T-helper 2 cell treated with Interferon-gamma antibody and Interleukin-4, amounts not matched to agents 5 μg/mL and 100 μg/mL, for 36 hours (primary cell): Measurements from ENCODE around the gene ELL2.

Experiments used
- DNase-seq: peaks from one replicate; pipeline ENCODE4 v3.0.0; 2021; ENCODE audit warnings: low spot score
- H3K27ac Mint-ChIP-seq: one replicate; pipeline ENCODE4 v1.8.0; 2021; ENCODE audit warnings: mild to moderate bottlenecking, mixed read lengths
- H3K27me3 Mint-ChIP-seq: one replicate; pipeline ENCODE4 v1.8.0; 2021; ENCODE audit warnings: low read depth, mixed read lengths
- H3K36me3 Mint-ChIP-seq: one replicate; pipeline ENCODE4 v1.8.0; 2021; ENCODE audit warnings: low read depth, mixed read lengths
- H3K4me1 Mint-ChIP-seq: one replicate; pipeline ENCODE4 v1.8.0; 2021; ENCODE audit warnings: low read depth, mixed read lengths
- H3K4me3 Mint-ChIP-seq: one replicate; pipeline ENCODE4 v1.8.0; 2022; ENCODE audit warnings: mild to moderate bottlenecking, moderate library complexity, mixed read lengths
- H3K9me3 Mint-ChIP-seq: one replicate; pipeline ENCODE4 v1.8.0; 2021; ENCODE audit warnings: mixed read lengths

ELL2 gene

DNA sequence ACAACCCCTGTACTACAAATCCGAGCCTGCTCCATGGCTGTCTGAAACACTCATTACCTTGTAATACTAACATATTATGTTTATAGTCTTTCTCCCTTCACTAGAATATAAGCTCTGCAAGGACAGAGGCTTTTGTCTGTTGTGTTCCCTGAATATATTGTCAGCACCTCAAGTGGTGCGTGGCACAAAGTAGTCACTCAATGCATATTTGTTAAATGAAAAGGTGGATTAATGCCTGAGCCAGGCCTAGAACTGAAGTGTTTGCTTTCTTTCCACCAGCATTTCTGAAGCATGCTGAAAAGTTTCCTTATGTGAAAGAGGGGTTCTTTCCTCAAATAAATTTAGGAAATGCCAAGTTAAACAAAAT, 36.3 kb downstream of the ELL2 start:
- Mint-ChIP-seq H3K27me3 (no peaks in the 10 kb centered on the region), H3K27ac (no peak overlapping the region), H3K4me1 (peaks cover 41% of the 10 kb centered on the region)

DNA sequence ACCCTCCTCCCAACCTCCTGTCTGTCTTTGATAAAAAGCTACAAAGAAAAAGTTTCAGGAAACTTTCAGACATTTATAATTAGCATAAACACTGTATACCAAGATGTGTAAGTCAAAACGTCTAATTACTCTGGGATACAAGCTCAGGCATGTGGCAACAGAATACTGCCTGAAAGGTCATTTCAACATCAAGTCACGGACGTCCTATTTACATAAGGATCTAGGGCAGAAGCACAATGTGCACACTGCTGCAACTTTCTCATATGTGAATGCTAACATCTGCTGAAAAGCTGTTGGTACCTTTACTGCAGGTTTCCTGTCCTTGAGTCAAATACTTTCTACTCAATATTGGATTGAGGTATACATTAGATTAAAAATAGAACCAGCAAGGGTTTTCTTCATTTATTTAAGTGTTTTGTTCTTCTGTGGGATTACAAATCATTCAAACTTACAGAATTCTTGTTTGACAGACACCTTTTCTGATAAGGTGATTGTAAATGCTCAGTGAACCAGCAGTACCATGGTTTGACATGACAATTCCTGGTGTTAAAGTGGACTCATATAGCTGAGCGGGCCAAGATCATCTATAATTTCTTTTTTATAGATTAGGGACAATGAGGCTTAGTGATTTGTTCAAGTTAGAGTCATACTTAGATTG, 36.8 kb downstream of the ELL2 start:
- Mint-ChIP-seq H3K36me3 (peaks cover 5% of the 10 kb centered on the region), H3K27ac (no peak overlapping the region), H3K4me1 (peaks cover 41% of the 10 kb centered on the region)

More for the DNA sequence above, 36.3 kb downstream of the ELL2 start:
- no peak for DNase-seq
- no peaks in the 10 kb centered on the region for H3K9me3 Mint-ChIP-seq
- peaks cover 5% of the 10 kb centered on the region for H3K36me3 Mint-ChIP-seq
- no peak overlapping the region for H3K4me3 Mint-ChIP-seq

DNA sequence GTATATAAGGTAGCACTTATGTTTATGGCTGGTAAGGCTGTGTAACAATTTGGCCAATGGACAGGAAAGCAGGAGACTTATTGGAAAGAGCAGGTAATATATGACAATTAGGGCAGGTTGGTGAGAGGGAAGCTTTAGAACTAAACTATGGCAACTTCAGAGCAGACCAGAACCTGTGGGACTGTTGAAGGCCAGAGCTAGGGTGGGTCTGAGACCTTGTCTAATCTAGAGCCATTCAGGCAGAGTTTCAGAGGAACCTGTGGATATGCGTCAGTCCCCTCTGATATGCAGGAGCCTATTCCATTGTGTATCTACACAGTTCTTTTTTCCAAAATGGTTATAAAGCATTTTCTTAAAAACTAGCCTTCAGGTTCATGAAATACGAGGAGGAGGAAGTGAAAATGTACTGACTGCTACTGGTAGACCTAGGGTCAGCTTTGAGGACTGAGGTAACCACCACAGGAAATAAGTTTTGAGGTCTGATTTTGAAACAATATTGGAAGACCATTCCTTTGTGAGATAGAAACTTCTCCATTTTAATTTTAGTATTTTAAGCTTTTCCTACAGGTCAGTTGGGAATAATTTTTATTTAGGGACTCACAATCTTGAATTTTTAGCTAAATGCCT, 37.6 kb downstream of the ELL2 start:
- DNase-seq = no peak
- Mint-ChIP-seq H3K27ac (no peak overlapping the region), H3K27me3 (no peaks in the 10 kb centered on the region), H3K9me3 (no peaks in the 10 kb centered on the region), H3K36me3 (peaks cover 5% of the 10 kb centered on the region), H3K4me3 (no peak overlapping the region), H3K4me1 (peaks cover 39% of the 10 kb centered on the region)

More for the DNA sequence above, 36.8 kb downstream of the ELL2 start:
- no peak for DNase-seq
- Mint-ChIP-seq H3K4me3 (no peak overlapping the region), H3K27me3 (no peaks in the 10 kb centered on the region), H3K9me3 (no peaks in the 10 kb centered on the region)

DNA sequence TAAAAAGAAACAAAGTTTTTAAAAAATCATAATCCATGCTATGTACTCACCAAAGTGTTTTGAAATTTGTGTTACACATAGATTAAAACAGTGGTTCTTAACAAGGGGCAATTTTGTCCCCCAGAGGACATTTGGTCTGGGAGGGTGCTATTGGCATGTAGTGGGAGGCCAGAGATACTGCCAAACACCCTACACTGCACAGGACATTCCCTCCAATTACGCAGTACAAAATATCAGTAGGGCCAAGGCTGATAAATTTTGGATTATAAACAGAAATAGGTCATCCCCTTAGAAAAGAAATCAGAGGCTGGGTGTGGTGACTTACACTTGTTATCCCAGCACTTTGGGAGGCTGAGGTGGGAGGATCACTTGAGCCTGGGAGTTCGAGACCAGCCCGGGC, 38.9 kb downstream of the ELL2 start:
- Mint-ChIP-seq H3K4me1 (peaks cover 32% of the 10 kb centered on the region), H3K4me3 (no peak overlapping the region), H3K9me3 (no peaks in the 10 kb centered on the region), H3K27me3 (no peaks in the 10 kb centered on the region), H3K36me3 (peaks cover 5% of the 10 kb centered on the region), H3K27ac (no peak overlapping the region)
- DNase-seq = no peak

DNA sequence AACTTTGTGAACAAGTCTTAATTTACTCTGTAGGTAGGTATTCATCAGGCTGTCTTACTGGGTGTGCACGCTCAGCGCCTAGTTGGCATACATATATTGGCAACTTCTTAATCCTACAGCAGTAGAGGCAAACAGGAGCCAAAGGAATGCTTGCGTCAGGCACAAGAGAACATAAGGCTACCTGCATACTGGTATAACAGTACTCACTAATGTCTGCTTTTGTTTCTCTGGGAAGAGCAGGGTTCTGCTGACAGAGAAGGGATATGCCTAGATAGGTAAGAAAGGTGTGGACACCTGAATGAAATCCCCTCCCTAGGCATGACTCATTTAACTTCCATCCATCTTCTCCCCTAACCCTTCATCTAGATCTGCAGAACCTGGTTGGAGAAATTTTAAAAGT, 40.1 kb downstream of the ELL2 start:
- peaks cover 2% of the 10 kb centered on the region for H3K36me3 Mint-ChIP-seq
- DNase-seq = no peak
- no peaks in the 10 kb centered on the region for H3K9me3 Mint-ChIP-seq
- no peak overlapping the region for H3K4me3 Mint-ChIP-seq
- H3K27ac Mint-ChIP-seq = no peak overlapping the region
- H3K4me1 Mint-ChIP-seq = peaks cover 32% of the 10 kb centered on the region
- H3K27me3 Mint-ChIP-seq = no peaks in the 10 kb centered on the region

DNA sequence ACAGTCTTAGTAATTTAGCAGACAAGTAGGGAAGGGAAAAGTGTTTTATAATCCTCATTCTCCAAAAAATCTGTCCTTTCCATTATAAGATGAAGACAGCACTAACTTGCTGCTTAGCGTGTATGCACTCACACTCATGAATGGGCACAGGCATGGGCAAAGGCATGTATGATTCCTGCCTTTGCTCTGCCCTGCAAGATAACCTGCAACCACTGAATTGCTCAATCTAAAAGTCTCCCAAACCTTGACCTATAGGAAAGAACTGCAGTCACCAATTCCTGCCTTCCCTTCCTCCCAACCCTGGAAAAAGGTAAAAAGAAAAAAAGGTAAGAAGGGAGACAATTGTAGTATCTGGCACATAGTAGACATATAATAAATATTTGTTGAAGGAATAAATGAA, 40.8 kb downstream of the ELL2 start:
- no peak for DNase-seq
- Mint-ChIP-seq H3K27me3 (no peaks in the 10 kb centered on the region), H3K27ac (no peak overlapping the region), H3K4me1 (peaks cover 36% of the 10 kb centered on the region), H3K36me3 (peaks cover under 1% of the 10 kb centered on the region), H3K4me3 (no peak overlapping the region), H3K9me3 (no peaks in the 10 kb centered on the region)

DNA sequence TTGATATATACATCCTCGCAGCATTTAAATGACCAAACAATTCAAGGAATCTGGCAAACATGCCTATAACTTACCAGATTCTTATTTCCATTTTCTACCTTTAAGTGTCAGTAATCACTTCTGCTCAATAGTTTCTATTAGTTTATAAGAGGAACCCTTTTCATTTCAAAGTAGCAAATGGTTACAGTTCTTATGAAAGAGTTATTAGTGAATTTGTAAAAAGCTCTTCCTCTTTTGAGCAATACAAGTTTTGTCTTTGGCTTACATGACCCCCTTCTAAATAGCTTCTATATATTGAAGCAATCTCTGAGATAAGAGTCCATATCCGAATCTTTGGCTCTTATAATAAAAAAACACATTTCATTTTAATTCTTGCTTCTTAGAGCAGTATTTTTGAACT, 42.0 kb downstream of the ELL2 start:
- no peak for DNase-seq
- Mint-ChIP-seq H3K27ac (no peak overlapping the region), H3K4me3 (no peak overlapping the region), H3K4me1 (peaks cover 33% of the 10 kb centered on the region), H3K27me3 (no peaks in the 10 kb centered on the region), H3K36me3 (peaks cover 3% of the 10 kb centered on the region), H3K9me3 (no peaks in the 10 kb centered on the region)

DNA sequence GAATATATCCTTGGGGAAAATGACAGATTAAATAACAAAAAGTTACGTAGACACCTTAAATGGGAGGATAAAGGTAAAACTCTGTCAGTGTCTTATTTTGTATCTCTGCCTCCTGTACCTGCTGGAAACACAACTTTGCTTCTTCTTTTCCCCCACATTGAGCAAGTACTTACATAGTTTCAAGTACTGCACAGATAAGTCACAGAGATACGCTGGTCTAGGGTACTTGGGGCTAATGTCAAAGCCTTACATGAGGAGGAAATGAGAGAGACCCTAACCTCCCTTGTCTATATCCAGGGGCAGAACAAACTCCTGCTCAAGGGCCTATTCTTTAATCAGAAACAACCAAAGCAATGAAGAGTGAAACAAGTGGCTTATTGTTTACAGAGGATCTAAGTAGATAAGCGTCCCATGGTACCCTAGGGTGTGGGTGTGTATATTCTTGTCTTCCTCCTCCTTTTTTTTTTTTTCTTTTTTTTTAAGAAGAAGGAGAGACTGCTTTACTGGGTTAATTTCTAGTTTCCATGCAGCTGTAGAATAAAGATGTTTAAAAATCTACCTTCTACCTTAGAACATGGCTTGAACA, 43.1 kb downstream of the ELL2 start:
- no peak for DNase-seq
- Mint-ChIP-seq H3K27ac (no peak overlapping the region), H3K36me3 (peaks cover 3% of the 10 kb centered on the region), H3K27me3 (no peaks in the 10 kb centered on the region), H3K4me1 (peaks cover 24% of the 10 kb centered on the region), H3K9me3 (no peaks in the 10 kb centered on the region), H3K4me3 (no peak overlapping the region)

DNA sequence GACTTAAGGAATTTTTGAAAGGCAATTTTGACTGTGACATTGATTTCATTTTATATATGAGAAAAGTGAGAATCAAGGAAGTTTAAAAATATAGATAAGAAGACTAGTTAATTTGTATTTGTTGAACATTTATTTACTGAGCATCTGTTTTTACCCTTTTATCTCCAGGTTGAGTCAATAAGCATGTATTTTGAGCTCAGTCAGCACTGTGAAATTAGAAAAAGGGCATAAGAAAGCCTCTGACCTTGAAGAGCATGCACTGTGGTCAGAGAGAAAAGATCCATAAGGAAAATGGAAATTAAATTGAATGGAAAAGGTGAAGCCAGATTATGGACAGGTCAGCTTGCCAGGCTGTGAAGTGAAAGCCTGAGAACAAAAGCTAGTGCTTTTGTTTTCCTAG, 44.4 kb downstream of the ELL2 start:
- Mint-ChIP-seq H3K9me3 (no peaks in the 10 kb centered on the region), H3K4me3 (no peak overlapping the region), H3K4me1 (peaks cover 23% of the 10 kb centered on the region), H3K27ac (no peak overlapping the region), H3K27me3 (no peaks in the 10 kb centered on the region), H3K36me3 (peaks cover 8% of the 10 kb centered on the region)
- no peak for DNase-seq

DNA sequence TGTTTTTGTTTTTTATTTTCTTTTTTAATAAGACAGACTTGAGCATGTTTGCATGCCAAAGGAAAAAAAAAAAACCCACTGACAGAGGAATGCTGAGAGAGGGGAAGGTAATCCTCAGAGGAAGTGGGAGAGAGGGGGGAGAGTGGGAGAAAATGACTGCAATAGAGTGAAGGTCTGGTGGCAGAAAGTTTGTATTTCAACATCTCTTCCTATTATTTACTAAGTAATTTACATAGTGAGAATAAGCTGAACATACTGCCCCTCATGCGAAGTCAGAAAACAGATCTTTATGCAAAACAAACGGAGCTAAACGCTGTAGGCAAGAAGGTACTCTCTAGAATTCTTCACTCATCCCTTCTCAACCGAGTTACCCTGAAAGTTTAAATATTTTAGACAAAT, 45.0 kb downstream of the ELL2 start:
- H3K27ac Mint-ChIP-seq = no peak overlapping the region
- peaks cover 10% of the 10 kb centered on the region for H3K36me3 Mint-ChIP-seq
- H3K9me3 Mint-ChIP-seq = no peaks in the 10 kb centered on the region
- DNase-seq = no peak
- peaks cover 25% of the 10 kb centered on the region for H3K4me1 Mint-ChIP-seq
- H3K27me3 Mint-ChIP-seq = no peaks in the 10 kb centered on the region
- peak overlapping the region; percentile 25 for H3K4me3 Mint-ChIP-seq

DNA sequence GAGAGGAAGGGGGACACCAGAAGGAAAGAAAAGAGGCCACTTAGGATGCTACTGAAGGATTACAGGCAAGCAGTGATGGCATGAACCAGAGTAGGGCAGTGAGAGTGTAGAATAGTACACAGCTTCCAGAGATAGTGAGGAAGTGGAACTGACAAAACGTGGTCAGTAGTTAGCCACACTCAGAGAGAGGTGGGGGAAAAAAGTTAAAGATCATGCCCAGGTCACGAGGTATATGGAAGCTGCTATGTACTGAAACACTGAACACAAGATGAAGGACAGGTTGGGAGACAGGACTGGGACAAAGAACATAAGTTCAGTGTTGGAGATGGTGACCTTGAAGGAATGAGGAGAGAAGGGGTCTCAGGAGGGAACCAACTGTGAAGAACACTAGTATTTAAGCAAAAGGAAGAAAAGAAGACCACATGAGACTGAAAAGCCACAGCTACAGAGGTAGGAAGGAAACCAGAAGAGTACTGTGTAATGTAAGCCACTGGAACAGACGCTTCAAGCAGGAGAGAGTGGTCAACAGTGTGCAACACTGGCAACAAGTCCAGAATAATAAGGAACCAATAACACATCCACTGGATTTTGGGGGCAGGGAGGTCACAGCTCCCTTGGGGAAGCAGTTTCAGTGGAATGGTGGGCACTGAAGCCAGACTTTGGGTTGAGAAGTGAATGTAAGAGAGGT, 45.5 kb downstream of the ELL2 start:
- Mint-ChIP-seq H3K4me1 (peaks cover 25% of the 10 kb centered on the region), H3K27me3 (no peaks in the 10 kb centered on the region), H3K27ac (peak overlapping the region; percentile 17), H3K36me3 (peaks cover 13% of the 10 kb centered on the region), H3K4me3 (peak overlapping the region; percentile 25), H3K9me3 (no peaks in the 10 kb centered on the region)
- DNase-seq = no peak

DNA sequence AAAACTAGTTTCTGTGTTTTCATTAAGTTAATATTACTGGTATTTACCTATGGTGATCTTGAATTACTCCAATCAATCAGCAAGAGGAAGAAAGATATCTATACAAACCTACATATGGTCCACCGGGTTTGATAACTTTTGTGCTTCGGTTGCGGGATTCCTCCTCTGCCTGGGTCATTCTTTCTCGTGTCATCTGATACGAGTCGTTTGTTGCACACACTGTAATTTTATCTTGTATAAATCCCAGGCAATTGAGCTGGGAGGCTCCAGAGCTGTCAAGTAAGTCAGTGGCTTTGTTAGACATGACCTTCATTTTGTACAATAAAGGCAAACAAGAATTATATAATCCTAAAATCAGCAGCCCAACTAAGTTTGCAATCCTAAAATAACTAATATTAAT, 48.0 kb downstream of the ELL2 start:
- no peak overlapping the region for H3K27ac Mint-ChIP-seq
- H3K9me3 Mint-ChIP-seq = no peaks in the 10 kb centered on the region
- H3K4me1 Mint-ChIP-seq = peaks cover 29% of the 10 kb centered on the region
- H3K27me3 Mint-ChIP-seq = no peaks in the 10 kb centered on the region
- no peak for DNase-seq
- peaks cover 21% of the 10 kb centered on the region for H3K36me3 Mint-ChIP-seq
- no peak overlapping the region for H3K4me3 Mint-ChIP-seq

DNA sequence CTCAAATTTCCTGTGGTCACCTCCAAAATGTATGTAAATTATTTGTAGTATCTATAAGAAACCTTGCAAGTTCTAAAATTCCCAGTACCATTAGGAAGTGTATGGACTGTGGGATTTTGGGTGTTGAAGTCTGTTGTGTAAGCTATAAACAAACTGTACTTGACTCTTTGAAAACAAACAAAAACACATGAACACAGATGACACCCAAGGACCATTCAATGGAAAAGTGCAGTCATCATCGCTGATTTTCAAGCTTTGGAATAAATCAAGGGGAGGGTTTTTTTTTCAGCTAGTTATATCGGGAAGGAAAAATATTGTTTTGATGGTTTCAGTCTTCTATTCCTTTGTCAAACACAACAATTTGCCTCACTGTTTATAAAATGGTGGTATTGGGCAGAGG, 49.6 kb downstream of the ELL2 start:
- no peak for DNase-seq
- Mint-ChIP-seq H3K36me3 (peaks cover 25% of the 10 kb centered on the region), H3K27ac (no peak overlapping the region), H3K27me3 (no peaks in the 10 kb centered on the region), H3K4me3 (no peak overlapping the region), H3K9me3 (no peaks in the 10 kb centered on the region), H3K4me1 (peaks cover 27% of the 10 kb centered on the region)

DNA sequence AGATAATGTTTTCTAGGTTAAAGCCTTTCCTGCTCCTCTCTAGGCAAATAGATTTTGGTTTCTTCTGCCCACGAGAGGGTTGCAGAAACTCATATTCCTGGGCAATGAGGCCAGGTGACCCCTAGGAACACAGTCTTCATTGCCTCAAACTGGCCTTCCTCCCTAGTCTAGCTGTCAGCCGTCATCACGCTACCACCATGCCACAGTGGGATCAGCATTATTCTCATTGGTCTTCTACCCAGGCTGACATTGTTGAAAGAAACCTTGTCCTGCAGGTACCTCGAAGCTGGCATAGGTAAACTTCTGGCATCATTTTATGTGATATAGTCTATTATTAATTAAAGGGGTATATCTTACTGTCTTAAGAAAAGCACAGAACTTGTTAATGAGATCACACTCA, 51.1 kb downstream of the ELL2 start:
- H3K9me3 Mint-ChIP-seq = no peaks in the 10 kb centered on the region
- no peak for DNase-seq
- H3K27ac Mint-ChIP-seq = no peak overlapping the region
- H3K27me3 Mint-ChIP-seq = no peaks in the 10 kb centered on the region
- peaks cover 26% of the 10 kb centered on the region for H3K36me3 Mint-ChIP-seq
- no peak overlapping the region for H3K4me3 Mint-ChIP-seq
- peaks cover 13% of the 10 kb centered on the region for H3K4me1 Mint-ChIP-seq
